Gastroesophageal sphincter (tissue), 4 donors: ENCODE data around the gene B4GALNT3. TPM values are rescaled to one million over a fixed set of nuclear protein-coding genes. Genes with fewer than 3 reads are reported as not detected.
A peak's percentile ranks its signal among the peaks of the same experiment; 100 is the strongest.

ENCODE experiments used
- ATAC-seq: fragments of 150-250 bp; one replicate; pipeline ENCODE4 v1.9.1; 2016; ENCODE audit warnings: mild to moderate bottlenecking, moderate library complexity
- H3K27ac ChIP-seq, 4 donors: fragments of 200-600 bp; sonication (generic) in 3 of 4; 1 replicate in 3 of 4; 2 replicates in 1 of 4; pipeline ENCODE4 v1.5.1; 2016 to 2019
- H3K27me3 ChIP-seq: fragments of 200-600 bp; sonication (generic); one replicate; pipeline ENCODE4 v1.5.1; 2019
- H3K36me3 ChIP-seq, 2 donors: fragments of 200-600 bp; sonication (generic); one replicate each; pipeline ENCODE4 v1.5.1; 2019; ENCODE audit warnings: control low read depth in 1 of 2
- H3K4me1 ChIP-seq, 3 donors: fragments of 200-600 bp; sonication (generic); 1 replicate in 2 of 3; 2 replicates in 1 of 3; pipeline ENCODE4 v1.5.1; 2016 to 2019; ENCODE audit warnings: control low read depth in 2 of 3
- H3K4me3 ChIP-seq, 2 donors: fragments of 200-600 bp; sonication (generic); one replicate each; pipeline ENCODE4 v1.5.1; 2019; ENCODE audit warnings: mild to moderate bottlenecking in 1 of 2, moderate library complexity in 1 of 2
- H3K9me3 ChIP-seq, 3 donors: fragments of 200-600 bp; sonication (generic); one replicate each; pipeline ENCODE4 v1.5.1; 2017 to 2019; ENCODE audit warnings: control low read depth in 2 of 3
- CTCF ChIP-seq, 4 experiments: fragments of 200-600 bp in 2 of 4; fragments of 450-650 bp in 2 of 4; sonication (generic) in 1 of 4; IDR thresholded peaks; one replicate each; pipeline ENCODE4 v1.5.1; 2017 to 2019; ENCODE audit warnings: antibody characterized with exemption in 4 of 4, mild to moderate bottlenecking in 2 of 4, moderate library complexity in 2 of 4
- EP300 ChIP-seq: sonication (generic); formaldehyde crosslinking; IDR thresholded peaks from one replicate; pipeline ENCODE4 v1.6.1; 2017; ENCODE audit warnings: antibody characterized with exemption, mild to moderate bottlenecking
- POLR2A ChIP-seq, 2 donors: fragments of 450-650 bp; IDR thresholded peaks; one replicate each; pipeline ENCODE4 v1.6.1; 2017; ENCODE audit warnings: antibody characterized with exemption in 2 of 2, mild to moderate bottlenecking in 2 of 2, moderate library complexity in 1 of 2
- POLR2AphosphoS5 ChIP-seq: sonication (generic); formaldehyde crosslinking; IDR thresholded peaks from one replicate; pipeline ENCODE4 v1.6.1; 2017; ENCODE audit warnings: antibody characterized with exemption
- WGBS, 2 donors: methylation state at CpG; one replicate each; pipeline ENCODE4 v1.1.5; 2018; ENCODE audit warnings: low coverage in 1 of 2; 5-methylcytosine and 5-hydroxymethylcytosine counted together
- total RNA-seq, 4 donors: library from RNA; depleted of rRNA; stranded (reverse); fragments of >200 nt; gene quantifications; one replicate each; pipeline ENCODE4 v1.1.0, GENCODE V29; 2016

B4GALNT3 gene
- total RNA-seq, 4 donors from 2014 or later = 0.54 to 1.6 (median 1.4) TPM; not detected in 1

GRCh38 chr12:539540-540310, 80.0 kb downstream of the B4GALNT3 start:
- Histone ChIP-seq H3K9me3 (no peaks in the 10 kb centered on the region), H3K4me1 (peaks cover 0 to 13% (median 0%) of the 10 kb centered on the region in 3 donors), H3K36me3 (no peaks in the 10 kb centered on the region), H3K27ac (no peak overlapping the region), H3K4me3 (no peak overlapping the region), H3K27me3 (peaks cover 16% of the 10 kb centered on the region)
- TF ChIP-seq POLR2A (IDR thresholded peaks at IDR 0.05) = no peak
- no peak for TF ChIP-seq CTCF (IDR thresholded peaks at IDR 0.05)
- no peak for TF ChIP-seq EP300
- no peak for TF ChIP-seq POLR2AphosphoS5
- 93 to 95% methylated on average over 7 to 15 of the region's 18 CpGs for WGBS, 2 donors
- ATAC-seq = no peak

GRCh38 chr12:541676-542324, 82.1 kb downstream of the B4GALNT3 start:
- Histone ChIP-seq H3K9me3 (no peaks in the 10 kb centered on the region), H3K27ac (peak overlapping the region in 1 of 4 donors; percentile 49), H3K4me1 (peaks cover 0 to 17% (median 0%) of the 10 kb centered on the region in 3 donors), H3K27me3 (peaks cover 29% of the 10 kb centered on the region), H3K36me3 (no peaks in the 10 kb centered on the region), H3K4me3 (no peak overlapping the region)
- TF ChIP-seq POLR2AphosphoS5 (no peak), EP300 (no peak), CTCF (IDR thresholded peaks at IDR 0.05) (no peak), POLR2A (IDR thresholded peaks at IDR 0.05) (no peak)
- no peak for ATAC-seq
- WGBS, 2 donors = 72 to 81% methylated on average over 5 to 6 of the region's 9 CpGs

- WGBS, 2 donors = 43% methylated on average over 4 of the region's 8 CpGs; no CpG with 5 or more reads in 1 of the 2 donors
- H3K9me3 ChIP-seq = no peaks in the 10 kb centered on the region
- H3K27me3 ChIP-seq = peaks cover 36% of the 10 kb centered on the region
- H3K4me1 ChIP-seq = peaks cover 0 to 21% (median 0%) of the 10 kb centered on the region in 3 donors
- H3K4me3 ChIP-seq = no peak overlapping the region
- no peaks in the 10 kb centered on the region for H3K36me3 ChIP-seq
- TF ChIP-seq POLR2AphosphoS5 (no peak), EP300 (no peak)
- no peak overlapping the region for H3K27ac ChIP-seq
- no peak for ATAC-seq
Measured at GRCh38 chr12:542395-543113, 82.8 kb downstream of the B4GALNT3 start.

GRCh38 chr12:543114-543451, 83.3 kb downstream of the B4GALNT3 start:
- no peaks in the 10 kb centered on the region for H3K9me3 ChIP-seq
- ATAC-seq = no peak
- TF ChIP-seq CTCF (IDR thresholded peaks at IDR 0.05) (no peak), POLR2AphosphoS5 (no peak), EP300 (no peak), POLR2A (IDR thresholded peaks at IDR 0.05) (no peak)
- no peaks in the 10 kb centered on the region for H3K36me3 ChIP-seq
- WGBS, 2 donors = no CpG with 5 or more reads among the region's 9 CpGs
- peaks cover 0 to 21% (median 0%) of the 10 kb centered on the region in 3 donors for H3K4me1 ChIP-seq
- H3K4me3 ChIP-seq = no peak overlapping the region
- no peak overlapping the region for H3K27ac ChIP-seq
- H3K27me3 ChIP-seq = peaks cover 42% of the 10 kb centered on the region

- Histone ChIP-seq H3K27me3 (peaks cover 45% of the 10 kb centered on the region), H3K4me1 (peaks cover 0 to 13% (median 0%) of the 10 kb centered on the region in 3 donors), H3K9me3 (no peaks in the 10 kb centered on the region), H3K27ac (no peak overlapping the region), H3K4me3 (no peak overlapping the region), H3K36me3 (no peaks in the 10 kb centered on the region)
- no peak for TF ChIP-seq POLR2AphosphoS5
- no peak for TF ChIP-seq EP300
- TF ChIP-seq CTCF (IDR thresholded peaks at IDR 0.05) = no peak
- no peak for TF ChIP-seq POLR2A (IDR thresholded peaks at IDR 0.05)
- ATAC-seq = no peak
- WGBS, 2 donors = no CpG with 5 or more reads among the region's 8 CpGs
Measured at GRCh38 chr12:544142-544541, 84.4 kb downstream of the B4GALNT3 start.
